NB4 (cell line): ENCODE results near the gene VAC14.

ENCODE experiments used
- MAX ChIP-seq: IDR thresholded peaks from 2 replicates; pipeline ENCODE4 v1.6.1; 2011; ENCODE audit warnings: low read depth, low read length
- POLR2A ChIP-seq: IDR thresholded peaks from 2 replicates; pipeline ENCODE4 v1.6.1; 2011; ENCODE audit warnings: mild to moderate bottlenecking; ENCODE audit not compliant: insufficient read length; ENCODE audit errors: extremely low read depth

GRCh38 chr16:70756071-70756470 lies 44.9 kb downstream of the VAC14 start:
- no peak for TF ChIP-seq POLR2A
- TF ChIP-seq MAX: no peak
